Activated T-cell treated with anti-CD3 and anti-CD28 coated beads, Interleukin-2, amount 50 U/mL, for 48 hours (primary cell): Measurements from ENCODE around the gene SLCO3A1.

Source experiments
- DNase-seq, 2 experiments: peaks; one replicate each; pipeline ENCODE4 v3.0.0-alpha.2; 2020

The SLCO3A1 gene

DNA sequence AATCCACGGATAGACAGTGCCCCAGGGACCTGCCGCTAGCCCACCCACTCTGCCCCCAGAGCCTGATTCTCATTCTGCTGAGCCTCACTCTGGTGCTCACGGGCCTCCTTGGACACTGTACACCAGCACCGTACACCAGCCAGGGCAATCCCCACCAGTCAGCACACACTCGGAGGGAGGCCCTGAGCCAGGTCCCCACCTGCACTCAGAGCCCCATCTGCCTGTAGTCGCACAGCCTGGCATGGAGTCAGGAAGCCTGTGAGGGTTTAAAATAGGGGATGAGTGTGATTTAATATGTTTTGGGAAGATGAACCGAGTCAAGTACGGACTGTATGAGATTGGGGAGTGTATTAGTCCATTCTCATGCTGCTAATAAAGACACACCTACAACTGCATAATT, 223.0 kb downstream of the SLCO3A1 start:
- no peak for DNase-seq

DNA sequence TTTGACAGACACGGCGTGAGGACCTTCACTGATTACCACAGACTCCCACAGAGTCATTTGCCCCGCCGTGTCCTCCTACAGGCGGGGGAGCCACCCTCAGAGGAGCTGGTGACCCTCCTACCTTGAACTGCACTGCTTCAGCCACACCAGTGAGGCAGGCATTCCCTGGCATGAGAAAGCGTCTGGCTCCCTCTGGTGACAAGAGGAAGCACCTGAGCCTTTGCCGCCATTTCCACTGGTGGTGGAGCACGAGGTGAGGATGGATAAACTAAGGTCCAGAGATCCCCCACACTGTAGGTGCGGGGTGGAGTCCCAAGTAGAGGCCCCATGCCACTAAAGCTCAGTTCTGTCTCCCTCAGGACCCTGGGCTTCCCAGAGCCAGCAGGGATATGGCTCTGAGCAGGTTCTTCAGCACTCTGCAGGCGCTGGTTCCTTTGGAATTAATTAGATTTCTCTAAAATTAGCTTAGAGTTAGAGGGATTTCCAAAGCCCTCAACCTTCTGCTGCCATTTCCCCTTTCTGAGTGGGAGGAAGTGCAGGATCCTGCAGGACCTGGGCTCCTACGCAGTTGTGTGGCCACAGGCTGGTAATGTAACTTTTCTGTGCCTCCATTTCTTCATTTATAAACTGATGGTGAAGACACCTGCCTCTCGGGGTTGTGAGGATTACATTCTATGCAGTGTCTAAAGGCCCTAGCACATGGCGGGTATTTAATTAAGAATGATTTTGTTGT, 224.0 kb downstream of the SLCO3A1 start:
- DNase-seq = peak; percentile 79 to 83

DNA sequence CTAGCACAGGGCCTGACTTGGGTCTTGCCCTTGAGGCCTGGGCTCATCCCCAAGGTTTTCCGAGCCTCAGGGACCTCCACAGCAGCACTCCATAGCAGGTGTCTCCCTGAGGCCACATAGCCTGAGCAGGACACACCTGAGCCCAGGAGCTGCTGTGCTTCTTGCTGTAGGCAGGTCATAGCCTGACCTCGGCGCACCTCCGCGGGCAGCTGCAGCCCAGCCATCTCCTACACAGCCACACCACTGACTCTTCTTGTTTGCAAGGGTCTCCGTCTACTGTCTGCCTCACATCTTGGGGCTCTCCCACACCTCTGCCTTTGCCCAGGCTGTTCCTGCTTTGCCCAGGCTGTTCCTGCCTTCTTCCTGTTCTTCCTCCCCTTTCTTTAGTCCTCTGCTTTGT, 224.8 kb downstream of the SLCO3A1 start:
- no peak for DNase-seq

DNA sequence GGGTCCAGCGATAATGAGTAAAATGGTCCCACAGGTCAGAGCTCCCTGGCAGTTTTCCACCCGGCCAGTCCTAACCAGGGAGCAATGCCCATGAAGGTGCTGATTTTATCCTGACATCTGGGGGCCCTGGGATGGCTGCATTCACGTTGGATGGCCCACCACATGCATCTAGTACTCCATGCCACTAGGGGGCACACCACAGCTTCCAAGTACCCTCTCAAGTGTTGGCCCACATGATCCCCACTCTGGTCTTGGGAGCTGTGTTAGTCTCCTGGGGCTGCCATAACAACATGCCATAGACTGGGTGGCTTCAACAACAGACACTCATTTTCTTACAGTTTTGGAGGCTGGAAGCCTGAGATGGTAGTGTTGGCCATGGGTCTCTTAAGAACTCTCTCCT, 225.5 kb downstream of the SLCO3A1 start:
- DNase-seq = peak; percentile 40 to 51

DNA sequence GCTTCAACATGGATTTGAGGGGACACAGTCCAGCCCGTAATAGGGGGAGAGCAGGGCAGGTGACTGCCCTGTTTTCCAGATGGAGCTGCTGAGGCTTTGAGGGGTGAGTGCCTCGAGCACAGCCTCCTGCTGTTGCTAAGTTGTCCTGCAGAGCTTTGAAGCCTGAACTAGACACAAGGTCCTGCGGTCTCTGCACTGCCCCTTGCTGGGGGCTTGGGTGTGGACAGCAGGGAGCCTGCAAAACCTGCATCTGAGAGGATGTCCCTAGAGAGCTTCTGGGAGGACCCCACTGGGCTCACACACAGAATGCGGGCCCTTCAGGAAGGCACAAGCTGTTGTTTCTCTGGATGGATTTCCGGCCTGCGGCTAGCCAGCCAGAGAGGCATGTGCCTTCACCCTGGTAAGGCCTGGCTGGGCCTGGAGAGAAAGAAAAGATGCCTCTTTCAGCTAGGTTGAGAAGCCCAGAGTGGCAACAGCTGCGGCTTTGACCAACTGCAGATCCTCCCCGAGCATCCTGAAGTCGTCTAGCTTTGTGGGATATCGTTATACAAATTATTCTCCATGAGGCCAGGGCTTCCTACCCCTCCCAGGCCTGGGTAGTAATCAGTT, 226.2 kb downstream of the SLCO3A1 start:
- DNase-seq = no peak

DNA sequence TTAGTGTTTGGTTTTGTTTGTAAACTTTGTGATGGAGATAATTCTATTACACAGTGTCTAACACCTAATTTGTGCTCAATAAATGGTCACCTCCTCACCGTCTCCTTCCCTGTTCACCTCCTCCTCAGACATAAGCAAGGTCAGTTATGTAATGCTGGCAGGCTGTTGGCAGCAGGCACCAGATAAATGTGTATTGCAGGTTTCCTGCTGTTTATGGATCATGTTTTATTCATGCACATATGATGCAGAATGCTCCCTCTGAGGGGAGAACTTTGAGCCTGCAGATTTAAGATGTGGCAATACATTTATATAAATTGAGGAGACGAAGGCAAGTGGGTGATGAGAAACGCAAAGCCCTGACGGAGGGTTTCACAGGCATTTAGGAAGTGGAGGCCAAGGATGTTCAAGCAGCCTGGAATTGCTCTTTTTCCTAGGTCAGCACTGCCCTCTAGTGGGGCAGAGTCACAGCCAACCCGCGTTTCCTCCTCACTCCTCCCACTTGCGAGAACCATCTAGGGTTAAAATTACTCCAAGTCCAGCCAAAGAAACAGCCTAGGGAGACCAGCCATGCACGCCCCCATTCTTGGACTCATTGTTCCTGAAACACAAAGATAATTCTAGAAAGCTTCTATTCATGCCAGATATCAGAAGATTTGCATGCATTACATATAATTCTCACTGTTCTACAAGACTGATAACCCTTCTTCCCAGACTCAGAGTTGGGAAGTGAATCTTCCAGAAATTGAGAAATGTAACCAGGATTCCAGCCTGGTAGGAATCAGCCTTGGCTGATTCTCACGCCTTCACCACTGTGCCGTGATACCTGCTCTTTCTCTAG, 228.7 kb downstream of the SLCO3A1 start:
- peak; percentile 73 to 75 for DNase-seq

DNA sequence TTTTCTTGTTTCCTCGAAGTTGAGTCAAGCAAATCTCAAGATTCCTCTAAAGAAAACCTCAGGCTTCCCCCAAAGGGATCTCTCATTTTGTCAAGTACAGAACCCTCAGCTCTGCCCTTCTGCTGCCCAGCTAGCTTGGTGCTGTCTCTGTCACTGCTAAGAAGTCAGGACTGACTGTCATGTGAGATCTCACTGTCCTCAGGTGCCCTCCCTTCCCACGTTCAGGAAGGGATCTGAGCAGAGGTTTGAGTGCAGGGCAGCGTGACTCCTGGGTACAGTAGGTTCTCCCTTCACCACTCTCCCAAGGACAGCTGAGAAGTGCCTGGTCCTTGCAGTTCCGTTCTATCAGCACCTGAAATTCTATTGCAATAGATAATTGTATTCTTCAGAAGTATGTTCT, 229.7 kb downstream of the SLCO3A1 start:
- DNase-seq = no peak

DNA sequence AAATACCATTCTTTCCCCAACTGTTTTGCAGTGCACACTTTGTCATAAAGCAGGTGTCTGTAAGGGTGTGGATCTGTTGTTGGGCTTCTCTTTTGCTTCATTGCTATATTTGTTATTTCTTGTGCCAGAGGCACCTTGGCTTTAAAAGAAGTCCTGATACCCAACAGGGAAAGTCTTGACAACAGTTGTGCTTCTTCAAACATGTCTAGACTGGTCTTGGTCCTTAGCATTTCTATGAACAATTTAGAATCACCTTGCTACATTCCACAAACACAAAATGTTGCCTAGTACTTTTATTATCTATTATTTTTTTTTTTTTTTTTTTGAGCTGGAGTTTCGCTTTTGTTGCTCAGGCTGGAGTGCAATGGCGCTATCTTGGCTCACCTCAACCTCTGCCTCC, 233.7 kb downstream of the SLCO3A1 start:
- DNase-seq = no peak

DNA sequence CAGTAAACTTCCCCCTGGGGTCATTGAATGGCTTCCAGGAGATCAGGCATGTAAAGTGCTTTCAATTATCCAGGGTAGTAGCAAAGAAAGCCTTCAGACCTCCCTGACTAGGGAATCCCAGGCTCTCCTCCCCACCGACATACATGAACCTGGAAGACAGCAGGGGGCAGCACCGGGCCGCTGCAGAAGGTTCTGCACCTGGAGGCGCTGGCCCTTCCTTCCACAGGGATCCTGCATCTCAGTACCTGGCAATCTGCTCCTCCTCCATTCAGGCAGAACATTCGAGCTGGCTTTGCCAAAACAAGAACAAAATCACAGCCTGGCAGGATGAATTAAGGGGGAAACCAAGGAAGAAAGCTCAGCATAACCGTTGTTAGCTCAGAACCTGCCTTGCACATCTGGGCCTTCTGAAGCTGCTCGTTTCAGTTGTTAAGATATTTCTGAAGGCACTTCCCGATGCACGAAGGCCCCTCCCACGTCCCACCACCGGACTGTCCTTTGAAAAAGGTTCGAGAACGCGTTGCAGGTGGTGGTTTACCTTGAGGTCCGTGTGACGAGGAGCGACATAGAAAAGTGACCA, 237.7 kb downstream of the SLCO3A1 start:
- peak in 1 of 2 experiments; percentile 34 for DNase-seq

DNA sequence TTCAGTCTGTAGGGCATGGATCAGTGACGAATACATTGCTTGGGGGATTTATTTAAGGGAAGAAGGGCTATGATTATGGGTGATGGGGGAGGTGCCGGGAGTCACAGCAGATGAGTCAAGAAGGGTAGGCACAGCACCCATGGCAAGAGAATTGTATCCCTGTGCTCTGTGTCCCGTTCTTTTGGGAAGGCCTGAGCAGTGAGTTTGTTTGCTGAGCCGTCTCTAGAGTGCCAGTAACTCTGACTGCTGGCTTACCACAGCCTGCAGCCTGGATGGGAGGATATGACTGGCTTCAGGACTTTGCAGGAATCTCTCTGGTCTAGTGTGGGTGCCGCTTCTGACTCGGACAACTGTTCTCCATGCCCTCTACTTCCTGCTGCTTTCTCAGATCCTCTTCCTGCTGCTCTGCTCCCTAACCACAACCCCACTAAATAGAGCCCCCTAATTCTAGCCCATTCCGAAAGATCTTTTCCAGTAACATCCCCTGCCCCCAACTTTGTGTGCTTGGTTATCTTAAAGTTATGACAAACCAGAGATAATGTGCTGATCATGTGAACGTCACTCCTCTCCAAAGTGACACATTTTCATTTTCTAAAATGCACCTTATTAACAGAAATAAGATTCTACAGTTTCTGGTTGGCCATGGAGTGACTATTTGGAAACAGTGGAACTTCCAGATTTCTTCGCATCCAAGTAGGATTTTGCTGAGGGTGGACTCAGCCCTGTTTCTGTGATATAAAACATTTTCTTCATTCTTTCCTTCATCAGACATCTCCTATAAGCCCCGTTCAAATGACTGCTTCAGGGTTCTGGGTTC, 239.0 kb downstream of the SLCO3A1 start:
- no peak for DNase-seq

DNA sequence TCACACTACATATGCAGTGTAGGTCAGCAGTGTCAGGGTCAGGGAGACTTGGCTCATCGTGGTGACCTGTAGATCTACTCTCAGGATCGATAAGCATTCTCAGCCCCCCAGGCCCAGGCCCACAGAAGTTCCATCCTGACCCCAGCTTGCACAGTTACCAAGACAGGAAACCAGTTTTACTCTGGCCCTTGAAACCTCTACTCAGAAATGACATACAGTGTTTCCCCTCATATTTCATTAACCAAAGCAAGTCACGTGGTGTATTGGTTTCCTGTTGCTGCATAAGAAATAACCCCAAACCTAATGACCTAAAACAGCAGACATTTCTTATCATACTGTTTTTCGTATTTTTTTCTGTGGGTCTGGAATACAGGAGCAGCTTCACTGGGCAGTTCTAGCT, 242.2 kb downstream of the SLCO3A1 start:
- DNase-seq = no peak

DNA sequence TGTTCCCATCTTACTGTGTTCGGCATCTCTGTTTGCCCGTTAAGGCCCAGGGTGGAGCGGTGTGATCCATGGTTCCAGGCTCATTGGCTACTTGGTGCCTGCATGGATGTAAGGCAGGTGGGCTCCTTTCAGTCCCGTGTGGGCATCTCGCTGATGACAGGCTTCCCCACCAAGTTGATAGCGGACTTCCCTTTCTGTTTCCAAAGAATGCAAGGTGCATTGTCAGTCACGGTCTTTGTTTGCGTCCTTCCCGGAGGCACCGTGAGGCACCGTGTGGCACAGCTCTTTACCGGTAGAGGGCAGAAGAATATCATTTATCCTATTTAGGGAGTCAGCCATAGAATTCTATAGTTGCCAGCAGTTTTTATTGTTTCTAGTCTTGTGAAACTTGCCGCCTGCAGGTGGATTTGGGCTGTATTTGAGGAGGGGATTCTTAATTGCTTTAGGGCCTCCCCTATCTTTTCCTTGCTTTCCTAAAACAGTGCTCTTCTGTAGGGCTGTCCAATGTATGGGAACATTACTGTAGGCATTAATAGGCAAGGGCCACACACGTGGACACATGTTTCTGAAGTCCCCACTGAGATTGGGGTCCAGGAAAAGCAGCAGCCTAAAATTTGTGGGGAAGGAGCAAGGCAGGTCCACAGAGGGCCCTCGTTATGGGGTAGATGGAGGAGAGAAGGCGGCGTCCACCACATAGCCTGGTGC, 244.1 kb downstream of the SLCO3A1 start:
- peak; percentile 66 to 74 for DNase-seq

DNA sequence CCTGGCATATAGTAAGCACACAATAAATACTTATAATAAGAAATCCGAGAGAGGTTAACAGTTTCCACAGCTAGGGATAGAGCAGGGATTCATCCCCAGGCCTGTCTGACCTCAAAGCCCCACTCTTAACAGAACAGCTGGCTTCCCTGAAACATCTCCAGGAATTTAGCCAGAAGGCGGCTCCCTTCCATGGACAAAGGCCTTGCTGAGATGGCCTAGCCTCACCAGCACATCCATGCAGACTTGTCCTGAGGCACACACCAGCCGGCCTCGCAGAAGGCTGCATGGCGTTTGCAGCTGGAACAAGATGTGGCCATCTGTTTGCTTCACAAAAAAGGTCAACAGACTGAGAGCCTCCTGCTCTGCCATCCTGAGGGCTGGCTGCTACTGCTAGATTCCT, 245.4 kb downstream of the SLCO3A1 start:
- DNase-seq = no peak

DNA sequence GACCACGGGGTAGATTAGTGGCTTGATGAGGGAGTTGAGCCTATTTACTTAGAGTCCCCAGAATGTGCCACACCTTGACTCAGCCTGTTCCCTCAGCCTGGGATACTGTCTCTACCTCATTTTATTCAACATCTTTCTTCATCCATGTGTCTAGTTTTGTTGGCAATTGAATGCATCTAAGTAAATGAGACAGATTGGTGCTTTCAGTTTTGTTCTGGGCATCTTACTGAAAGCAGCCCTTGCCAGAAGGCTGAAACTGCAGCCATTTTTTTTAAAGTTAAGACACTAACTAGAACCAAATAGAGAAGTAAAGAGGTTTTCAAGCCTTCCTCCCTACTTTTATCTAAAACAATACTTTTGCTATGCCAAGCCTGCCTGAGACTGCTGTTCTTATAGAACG, 246.8 kb downstream of the SLCO3A1 start:
- no peak for DNase-seq

DNA sequence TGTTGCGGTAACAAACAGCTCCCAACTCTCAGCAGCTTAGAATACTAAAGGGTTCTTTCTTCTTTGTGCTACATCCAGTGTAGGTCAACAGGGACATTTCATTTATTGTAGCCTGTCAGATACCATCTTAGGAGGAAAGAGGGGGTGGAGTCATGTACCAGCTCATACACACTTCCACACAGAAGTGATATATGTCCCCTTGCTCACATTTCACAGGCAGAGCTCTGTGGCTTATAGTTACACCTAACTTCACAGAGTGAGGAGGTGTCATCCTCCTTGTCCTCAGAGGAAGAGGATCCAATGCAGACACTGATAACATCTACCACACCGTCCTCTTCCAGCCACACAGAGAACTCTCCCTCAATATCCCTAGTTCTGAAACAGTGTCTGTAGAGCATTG, 247.2 kb downstream of the SLCO3A1 start:
- DNase-seq = no peak

DNA sequence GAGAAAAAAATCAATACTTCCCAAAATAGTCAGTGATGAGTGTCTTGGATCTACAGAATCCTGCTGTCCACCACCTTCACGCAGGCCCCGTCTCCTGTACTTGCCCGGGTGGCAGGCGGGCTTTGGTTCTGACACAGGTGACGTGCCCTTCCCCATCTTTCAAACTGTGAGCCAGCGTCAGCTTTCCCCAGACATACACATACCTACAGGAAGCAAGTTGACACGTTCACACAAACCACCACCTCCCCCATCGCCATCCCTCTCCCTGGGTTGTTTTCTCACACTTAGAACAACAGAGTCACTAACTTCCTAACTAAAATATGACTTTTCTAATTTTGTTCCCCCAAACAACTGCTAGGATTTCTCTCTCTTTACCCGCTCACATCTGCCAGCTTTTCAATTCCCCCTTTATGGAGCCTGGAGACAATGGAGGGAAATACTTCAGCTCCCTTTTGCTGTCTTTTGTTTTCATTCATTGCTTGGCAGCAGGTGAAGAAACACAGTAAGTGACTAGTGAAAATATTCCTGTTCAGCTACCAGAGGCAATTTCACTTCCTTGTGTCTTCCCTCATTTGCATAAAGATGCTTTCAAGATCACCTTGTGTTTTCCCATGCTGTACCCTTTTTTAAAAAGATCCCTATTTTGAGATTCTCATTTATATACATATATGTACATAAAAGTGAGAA, 248.3 kb downstream of the SLCO3A1 start:
- no peak for DNase-seq

DNA sequence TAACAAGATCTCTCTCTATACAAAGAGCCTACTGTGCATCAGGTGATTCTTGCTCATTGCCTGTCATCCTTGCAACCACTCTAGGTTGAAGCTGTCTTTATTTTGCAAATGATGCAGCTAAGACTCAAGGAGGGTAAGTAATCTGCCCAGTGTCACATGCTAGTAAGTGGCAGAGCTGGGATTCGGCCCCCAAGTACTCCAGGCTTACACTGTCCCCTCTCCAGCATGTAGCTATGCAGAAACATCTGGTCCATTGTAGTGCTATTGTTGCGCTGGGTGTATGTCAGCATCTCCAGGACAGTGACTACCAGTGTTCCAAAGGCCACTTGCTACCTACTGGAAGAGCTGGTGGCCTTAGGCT, 248.9 kb downstream of the SLCO3A1 start:
- DNase-seq = no peak

DNA sequence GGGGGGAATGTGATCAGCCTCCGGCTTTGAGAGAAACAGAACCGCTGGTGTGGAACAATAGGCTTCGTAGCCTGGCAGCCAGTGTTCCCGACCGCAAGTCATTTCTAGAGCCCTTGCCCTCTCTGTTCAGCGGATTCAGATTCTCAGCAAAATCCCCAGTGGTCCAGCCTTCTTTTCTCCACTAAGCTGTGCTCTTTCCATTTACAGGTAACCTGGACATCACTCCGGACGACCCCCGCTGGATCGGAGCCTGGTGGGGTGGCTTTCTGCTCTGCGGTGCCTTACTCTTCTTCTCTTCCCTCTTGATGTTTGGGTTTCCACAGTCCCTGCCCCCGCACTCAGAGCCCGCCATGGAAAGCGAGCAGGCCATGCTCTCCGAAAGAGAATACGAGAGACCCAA, 250.6 kb downstream of the SLCO3A1 start:
- DNase-seq = no peak

DNA sequence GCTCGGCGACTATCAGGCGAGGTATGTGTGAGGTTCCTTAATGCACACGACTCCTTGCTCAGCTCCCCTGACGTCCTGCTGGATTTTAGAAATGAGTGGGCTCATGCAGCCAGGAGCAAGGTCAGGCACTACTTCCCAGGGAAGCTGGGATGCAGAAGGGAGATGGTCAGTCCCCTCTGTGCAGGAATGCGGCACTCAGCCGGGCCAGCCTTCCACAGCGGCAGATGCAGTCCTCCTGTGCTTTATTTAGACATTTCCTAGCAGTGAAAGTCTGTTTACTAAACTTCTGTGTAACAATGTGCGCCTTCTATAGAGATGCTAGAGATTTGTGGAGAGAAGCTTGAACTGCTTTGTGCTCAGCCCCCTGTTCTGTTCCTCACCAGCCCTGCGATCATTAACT, 252.1 kb downstream of the SLCO3A1 start:
- DNase-seq = no peak

DNA sequence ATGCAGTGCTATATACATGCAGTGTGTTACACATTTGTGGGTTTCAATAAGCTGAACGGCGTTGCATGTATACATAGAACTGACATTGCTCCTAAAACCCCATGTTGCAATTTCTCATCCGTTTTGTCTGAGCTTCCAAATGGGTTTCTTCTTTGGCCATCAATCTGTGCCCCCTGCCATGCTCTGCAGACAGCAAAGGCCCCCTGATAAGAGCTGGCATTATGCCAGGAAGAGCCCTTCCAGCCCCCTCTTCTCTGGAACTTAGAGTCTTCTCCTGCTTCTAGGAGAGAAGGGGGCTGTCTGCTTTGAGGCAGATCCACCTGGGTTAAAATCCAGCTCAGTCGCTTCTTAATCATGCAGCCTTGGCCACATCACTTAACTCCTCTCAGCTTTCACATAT, 254.0 kb downstream of the SLCO3A1 start:
- no peak for DNase-seq

DNA sequence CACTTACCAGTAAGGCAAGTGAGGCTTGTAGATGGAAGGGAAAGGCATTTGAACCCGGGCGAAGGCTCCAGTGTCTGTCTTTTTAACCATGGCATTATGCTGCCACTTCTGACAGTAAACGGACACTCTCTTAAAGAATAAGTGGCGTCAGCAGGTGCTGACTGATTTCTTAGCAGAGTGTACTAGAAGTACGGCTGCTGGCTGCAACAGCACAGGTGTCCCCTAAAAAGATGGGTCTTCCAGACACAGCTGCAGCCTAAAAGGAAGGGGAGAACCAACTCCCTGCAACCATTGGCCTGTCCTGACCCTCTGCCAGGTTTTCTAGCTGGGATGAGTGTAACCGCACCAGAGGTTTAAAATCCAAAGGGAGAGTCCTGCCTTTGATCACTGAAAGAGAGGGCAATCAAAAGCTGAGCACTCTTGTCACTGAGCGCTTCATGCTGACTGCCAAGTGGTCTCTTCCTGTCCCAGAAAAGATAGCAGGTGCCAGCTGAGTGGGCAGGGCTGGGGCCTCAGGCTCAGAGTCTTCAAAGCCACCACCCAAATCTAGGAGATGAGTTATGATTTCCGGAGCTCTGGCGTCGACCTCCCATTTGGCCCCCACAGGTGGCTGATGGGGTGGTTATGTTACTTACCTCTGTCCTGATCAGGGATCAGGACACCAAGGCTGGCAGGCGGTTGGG, 255.8 kb downstream of the SLCO3A1 start:
- DNase-seq = no peak
